Tibial nerve (tissue), 4 donors: ENCODE measurements around the gene SLC25A47.

Source experiments
- EP300 ChIP-seq, 2 donors: sonication (generic); formaldehyde crosslinking; IDR thresholded peaks; one replicate each; pipeline ENCODE4 v1.6.1; 2017; ENCODE audit warnings: antibody characterized with exemption in 2 of 2, mild to moderate bottlenecking in 1 of 2
- TF ChIP-seq, protein P1 (sequence below), 5 experiments: fragments of 200-600 bp in 3 of 5; fragments of 450-650 bp in 2 of 5; sonication (generic) in 3 of 5; IDR thresholded peaks; one replicate each; pipeline ENCODE4 v1.5.1; 2016 to 2019; ENCODE audit warnings: antibody characterized with exemption in 5 of 5, mild to moderate bottlenecking in 3 of 5, moderate library complexity in 2 of 5

DNA sequence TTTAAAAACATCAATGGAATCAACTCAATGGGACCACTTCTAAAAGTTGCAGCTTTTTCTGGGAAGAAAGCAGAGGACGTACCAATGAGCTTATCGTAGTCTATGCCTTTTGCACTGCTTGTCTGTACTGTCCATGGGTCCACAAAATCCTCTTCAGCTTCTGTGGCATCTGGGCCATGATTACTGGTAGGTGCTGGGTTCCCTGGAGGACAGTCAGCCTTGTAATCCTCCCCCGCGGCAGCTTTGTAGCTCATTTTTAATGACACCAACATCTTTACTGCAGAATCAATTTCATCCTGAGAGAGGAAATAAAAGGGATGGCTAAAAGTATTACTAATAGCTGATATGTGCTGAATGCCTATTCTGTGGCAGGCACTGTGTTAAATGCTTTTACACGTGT is 38.5 kb downstream of the SLC25A47 start:
- no peak for TF ChIP-seq EP300 (IDR thresholded peaks at IDR 0.05)
- TF ChIP-seq, protein P1, sequence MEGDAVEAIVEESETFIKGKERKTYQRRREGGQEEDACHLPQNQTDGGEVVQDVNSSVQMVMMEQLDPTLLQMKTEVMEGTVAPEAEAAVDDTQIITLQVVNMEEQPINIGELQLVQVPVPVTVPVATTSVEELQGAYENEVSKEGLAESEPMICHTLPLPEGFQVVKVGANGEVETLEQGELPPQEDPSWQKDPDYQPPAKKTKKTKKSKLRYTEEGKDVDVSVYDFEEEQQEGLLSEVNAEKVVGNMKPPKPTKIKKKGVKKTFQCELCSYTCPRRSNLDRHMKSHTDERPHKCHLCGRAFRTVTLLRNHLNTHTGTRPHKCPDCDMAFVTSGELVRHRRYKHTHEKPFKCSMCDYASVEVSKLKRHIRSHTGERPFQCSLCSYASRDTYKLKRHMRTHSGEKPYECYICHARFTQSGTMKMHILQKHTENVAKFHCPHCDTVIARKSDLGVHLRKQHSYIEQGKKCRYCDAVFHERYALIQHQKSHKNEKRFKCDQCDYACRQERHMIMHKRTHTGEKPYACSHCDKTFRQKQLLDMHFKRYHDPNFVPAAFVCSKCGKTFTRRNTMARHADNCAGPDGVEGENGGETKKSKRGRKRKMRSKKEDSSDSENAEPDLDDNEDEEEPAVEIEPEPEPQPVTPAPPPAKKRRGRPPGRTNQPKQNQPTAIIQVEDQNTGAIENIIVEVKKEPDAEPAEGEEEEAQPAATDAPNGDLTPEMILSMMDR (IDR thresholded peaks at IDR 0.05) = no peak
